Brain microvascular endothelial cell (primary cell): Measurements from ENCODE around the gene ACCSL.

Experiments used
- DNase-seq: peaks from one replicate; pipeline ENCODE4 v3.0.0-alpha.2; 2020
- H3K27ac ChIP-seq: fragments of 250-450 bp; sonication (Bioruptor Pico); 2 replicates; pipeline ENCODE4 v1.5.1; 2020; ENCODE audit warnings: mild to moderate bottlenecking, moderate library complexity
- H3K27me3 ChIP-seq: fragments of 250-450 bp; sonication (Bioruptor Pico); replicated peaks from 2 replicates; pipeline ENCODE4 v1.5.1; 2020; ENCODE audit warnings: mild to moderate bottlenecking
- H3K36me3 ChIP-seq: fragments of 250-450 bp; sonication (Bioruptor Pico); replicated peaks from 2 replicates; pipeline ENCODE4 v1.5.1; 2020; ENCODE audit warnings: mild to moderate bottlenecking
- H3K4me3 ChIP-seq: 2 replicates; pipeline ENCODE4 v1.5.1; 2011; ENCODE audit warnings: low read depth, mild to moderate bottlenecking, control low read depth, low read length, moderate library complexity
- CTCF ChIP-seq: IDR thresholded peaks from 2 replicates; pipeline ENCODE4 v1.5.1; 2011; ENCODE audit warnings: low read depth, mild to moderate bottlenecking, moderate library complexity, low read length, control low read depth, inconsistent platforms; ENCODE audit errors: missing control alignments
- in situ Hi-C: cut with HindIII; loops from 2 replicates; pipeline ENCODE4 v1.10.0; 2017; ENCODE audit warnings: low sequenced_read_pairs, low pct_ligation_motif_present

The ACCSL gene

GRCh38 chr11:44004452-44005062, 43.2 kb upstream of the ACCSL start:
- Histone ChIP-seq H3K36me3 (no peaks in the 10 kb centered on the region), H3K4me3 (no peak overlapping the region), H3K27ac (no peak overlapping the region), H3K27me3 (no peaks in the 10 kb centered on the region)
- in situ Hi-C loops = no loop called here
- no peak for DNase-seq
- TF ChIP-seq CTCF = no peak

GRCh38 chr11:44005063-44005701, 42.6 kb upstream of the ACCSL start:
- DNase-seq = no peak

GRCh38 chr11:44005956-44006355, 41.8 kb upstream of the ACCSL start:
- Histone ChIP-seq H3K4me3 (no peak overlapping the region), H3K27ac (no peak overlapping the region), H3K27me3 (no peaks in the 10 kb centered on the region), H3K36me3 (no peaks in the 10 kb centered on the region)
- DNase-seq = no peak
- TF ChIP-seq CTCF = no peak
- in situ Hi-C loops = no loop called here

More at GRCh38 chr11:44005063-44005701, 42.6 kb upstream of the ACCSL start:
- Histone ChIP-seq H3K27ac (no peak overlapping the region), H3K27me3 (no peaks in the 10 kb centered on the region), H3K4me3 (no peak overlapping the region), H3K36me3 (no peaks in the 10 kb centered on the region)
- no peak for TF ChIP-seq CTCF
- in situ Hi-C loops = no loop called here

GRCh38 chr11:44006917-44007361, 40.8 kb upstream of the ACCSL start:
- H3K27me3 ChIP-seq = no peaks in the 10 kb centered on the region
- no peaks in the 10 kb centered on the region for H3K36me3 ChIP-seq
- H3K27ac ChIP-seq = no peak overlapping the region
- no peak for DNase-seq
- no peak for TF ChIP-seq CTCF
- no peak overlapping the region for H3K4me3 ChIP-seq
- in situ Hi-C loops = no loop called here

GRCh38 chr11:44007481-44008087, 40.2 kb upstream of the ACCSL start:
- no peak overlapping the region for H3K27ac ChIP-seq
- H3K4me3 ChIP-seq = no peak overlapping the region
- TF ChIP-seq CTCF = no peak
- H3K36me3 ChIP-seq = no peaks in the 10 kb centered on the region
- no peak for DNase-seq
- in situ Hi-C loops = no loop called here
- H3K27me3 ChIP-seq = no peaks in the 10 kb centered on the region
